GM19023 (cell line): ENCODE results near the gene RAB3C.
A peak's percentile ranks its signal among the peaks of the same experiment; 100 is the strongest.

ENCODE experiments used
- ATAC-seq: cut with Tn5 transposase; IDR thresholded peaks from one replicate; pipeline ENCODE4 v1.9.1; 2021; ENCODE audit warnings: mild to moderate bottlenecking, moderate library complexity; ENCODE audit not compliant: unreplicated experiment

The RAB3C gene

DNA sequence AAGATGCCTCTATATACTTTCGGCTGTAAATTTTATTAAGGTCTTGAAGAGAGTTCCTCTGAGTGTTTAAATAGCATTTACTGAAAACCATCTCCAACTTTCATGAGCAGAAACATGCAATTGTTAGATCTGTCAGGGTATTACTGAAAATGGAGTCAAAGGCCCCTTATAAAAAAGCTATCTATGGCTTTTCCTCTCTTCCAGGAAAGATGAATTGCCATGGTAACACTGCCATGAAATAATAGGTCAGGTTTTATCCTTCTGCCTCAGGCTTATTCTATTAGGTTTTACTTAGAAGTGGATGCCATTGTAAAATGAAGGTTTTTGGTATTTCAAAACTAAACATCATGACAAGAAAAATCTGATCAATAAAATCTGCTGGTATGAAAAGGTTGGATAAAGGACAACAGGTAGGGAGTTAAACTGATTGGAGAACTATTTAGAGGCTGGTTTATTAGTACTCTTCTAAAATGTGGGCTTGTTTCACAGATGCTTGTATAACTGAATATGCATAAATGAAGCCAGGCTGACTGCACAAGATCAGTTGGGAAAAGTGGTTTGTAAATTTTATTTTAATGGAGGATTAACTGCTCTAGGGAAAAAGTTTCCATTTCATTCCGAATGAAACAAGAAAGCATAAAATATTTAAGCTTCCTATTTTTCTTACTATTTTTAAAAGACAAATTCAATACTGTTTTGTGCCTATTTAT, 135.5 kb downstream of the RAB3C start:
- no peak for ATAC-seq

DNA sequence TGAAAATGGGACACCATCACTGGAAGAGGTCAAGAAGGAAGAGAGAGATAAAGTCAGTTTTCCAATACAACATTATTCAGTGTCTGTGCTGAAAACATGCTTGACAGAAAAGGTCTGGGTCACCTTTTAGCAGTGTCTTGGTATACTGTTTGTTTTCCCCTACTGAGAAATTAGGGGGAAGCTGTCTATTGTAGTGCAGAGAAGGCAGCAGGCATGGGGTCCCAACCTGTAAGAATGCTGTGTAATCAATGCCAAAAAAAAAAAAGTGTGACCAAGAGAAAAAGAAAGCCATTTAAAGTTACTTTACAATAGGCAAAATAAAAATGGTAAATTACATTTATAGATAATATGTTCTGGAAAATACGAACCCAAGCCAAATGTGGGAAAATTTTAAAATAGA, 139.3 kb downstream of the RAB3C start:
- no peak for ATAC-seq

DNA sequence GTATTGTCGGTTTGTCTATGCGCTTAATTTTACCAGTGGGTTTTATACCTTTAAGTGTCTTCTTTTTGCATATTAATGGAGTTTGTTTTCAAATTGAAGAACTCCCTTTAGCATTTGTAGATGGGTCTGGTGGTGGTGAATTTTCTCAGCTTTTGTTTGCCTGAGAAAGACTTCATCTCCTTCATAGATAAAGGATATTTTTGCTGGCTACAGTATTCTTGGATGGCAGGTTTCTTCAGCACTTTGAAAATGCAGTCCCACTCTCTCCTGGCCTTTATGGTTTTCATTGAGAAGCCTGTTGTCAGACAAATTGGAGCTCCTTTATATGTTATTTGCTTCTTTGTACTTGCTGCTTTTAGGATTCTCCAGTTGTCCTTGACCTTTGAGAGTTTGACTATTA, 142.1 kb downstream of the RAB3C start:
- ATAC-seq, result no peak

DNA sequence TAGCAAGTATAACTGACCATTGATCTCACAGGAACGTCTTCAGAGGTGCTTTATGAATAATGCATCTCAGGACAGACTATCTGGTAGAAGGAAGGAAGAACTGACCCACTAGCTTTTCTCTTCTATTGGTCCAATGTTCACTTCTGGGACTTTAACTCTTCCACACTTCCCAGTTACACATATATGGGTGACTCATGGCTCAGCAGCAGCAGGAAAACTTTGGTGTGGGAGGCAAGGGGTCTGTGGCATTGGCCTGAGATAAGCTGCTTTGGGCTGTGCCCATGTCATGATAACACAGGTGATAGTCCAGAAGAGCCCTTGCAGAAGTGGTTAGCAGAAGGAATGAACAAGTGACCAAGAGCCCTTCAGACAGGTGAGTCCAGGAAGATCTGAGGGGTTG, 148.8 kb downstream of the RAB3C start:
- no peak for ATAC-seq

DNA sequence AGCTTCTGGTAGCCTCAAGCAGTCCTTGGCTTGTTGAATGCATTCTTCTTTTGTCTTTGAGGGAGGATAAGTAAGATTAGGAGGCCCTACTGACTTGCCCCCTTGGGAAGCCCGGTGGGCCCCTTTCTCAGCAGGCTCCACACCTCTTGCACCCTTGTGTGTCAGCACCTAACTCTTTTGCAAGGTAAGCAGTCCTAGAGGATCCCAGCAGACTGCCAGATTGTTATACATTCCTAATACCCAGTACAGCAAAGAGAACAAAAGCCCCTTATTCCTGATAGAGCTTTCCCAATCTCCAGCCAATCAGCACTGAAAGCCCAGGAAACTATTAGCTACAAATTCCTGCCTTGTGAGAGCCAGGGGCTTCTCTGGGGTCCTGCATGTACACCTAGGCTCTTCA, 152.8 kb downstream of the RAB3C start:
- no peak for ATAC-seq

GRCh38 chr5:58736214-58736613, 153.3 kb downstream of the RAB3C start:
- ATAC-seq, result no peak

GRCh38 chr5:58737671-58738070, 154.8 kb downstream of the RAB3C start:
- no peak for ATAC-seq

GRCh38 chr5:58738336-58738735, 155.5 kb downstream of the RAB3C start:
- no peak for ATAC-seq

DNA sequence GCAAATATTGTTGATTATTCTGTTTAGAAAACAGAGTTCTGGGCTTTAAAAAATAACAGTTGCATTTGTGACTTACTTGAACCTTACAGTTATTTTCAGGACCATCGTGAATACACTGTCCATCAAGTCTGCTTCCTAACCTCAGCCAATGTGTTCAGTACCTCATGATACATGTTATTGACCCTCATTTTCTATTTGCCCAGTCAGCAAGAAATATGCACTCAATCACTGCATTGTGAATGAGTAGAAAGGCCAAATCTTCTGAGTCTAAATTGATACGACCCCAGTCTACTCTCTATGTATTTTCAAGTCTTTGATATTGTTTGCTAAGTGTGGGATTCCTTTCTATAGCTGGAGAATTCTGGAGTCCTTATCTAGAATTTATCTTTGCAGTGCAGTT, 156.2 kb downstream of the RAB3C start:
- no peak for ATAC-seq

DNA sequence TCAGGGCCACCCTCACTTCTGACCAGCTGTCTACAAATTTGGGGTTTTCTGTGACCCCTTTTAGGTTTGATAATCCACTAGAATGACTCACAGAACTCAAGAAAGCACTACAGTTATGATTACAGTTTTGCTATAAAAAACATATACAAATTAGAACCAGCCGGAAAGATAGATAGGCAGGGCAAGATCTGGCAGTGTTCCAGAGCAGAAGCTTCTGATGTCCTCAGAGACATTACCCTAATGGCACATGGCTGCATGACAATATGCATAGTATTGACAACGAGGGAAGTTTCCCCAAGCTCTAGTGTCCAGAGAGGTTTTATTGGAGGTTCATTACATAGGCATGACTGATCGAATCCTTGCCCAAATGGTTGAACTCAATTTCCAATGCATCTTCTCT, 158.1 kb downstream of the RAB3C start:
- no peak for ATAC-seq

- ATAC-seq, result no peak
Observed at GRCh38 chr5:58745350-58745749, 162.5 kb downstream of the RAB3C start.

DNA sequence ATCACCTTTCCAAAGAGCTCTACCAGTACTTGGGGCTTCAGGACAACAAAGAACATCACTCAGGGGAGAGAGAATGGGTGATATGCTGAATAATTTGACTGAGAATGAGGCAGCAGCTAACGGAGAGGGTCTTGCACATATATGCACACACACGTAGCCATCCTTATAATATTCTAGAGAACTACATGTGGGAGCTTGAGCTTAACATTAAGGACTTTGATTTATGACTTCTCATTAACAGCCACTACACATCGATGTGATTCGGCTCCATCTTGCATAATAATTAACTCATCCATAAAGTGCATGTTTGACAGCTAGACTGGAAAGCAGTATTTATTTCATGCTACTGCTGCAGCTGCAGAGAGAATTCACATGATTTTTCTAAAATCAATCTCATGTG, 163.4 kb downstream of the RAB3C start:
- no peak for ATAC-seq

- ATAC-seq, result no peak
Observed at GRCh38 chr5:58750036-58750435, 167.2 kb downstream of the RAB3C start.

DNA sequence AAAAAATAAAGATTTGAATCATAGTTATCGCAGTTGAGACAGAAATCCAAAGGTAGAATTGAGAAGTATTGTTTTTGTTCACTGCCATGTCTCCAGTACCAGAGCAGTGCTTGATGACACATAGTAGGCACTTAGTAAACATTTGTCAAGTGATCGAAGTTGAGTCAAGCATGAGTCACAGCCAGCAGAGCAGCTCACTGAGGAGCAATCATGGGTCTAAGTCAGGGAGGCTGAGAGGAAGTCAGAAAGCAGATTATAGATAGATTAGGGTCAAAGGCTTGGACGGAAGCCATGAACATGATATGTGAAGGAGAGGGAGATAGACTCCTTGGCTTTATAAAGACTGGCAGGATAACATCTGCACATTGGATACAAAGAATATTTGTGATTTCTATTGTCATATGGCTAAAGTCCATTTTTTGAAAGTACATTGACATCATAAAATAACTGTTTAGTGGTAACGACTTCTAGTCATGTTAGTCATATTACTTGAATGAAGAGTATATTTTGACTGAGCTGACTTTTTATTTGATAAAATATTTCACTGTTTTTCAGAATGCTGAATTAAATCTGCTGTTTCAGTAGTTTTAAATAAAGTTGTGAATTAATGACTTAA, 168.5 kb downstream of the RAB3C start:
- ATAC-seq, result no peak

- no peak for ATAC-seq
Observed at GRCh38 chr5:58752104-58752503, 169.2 kb downstream of the RAB3C start.

DNA sequence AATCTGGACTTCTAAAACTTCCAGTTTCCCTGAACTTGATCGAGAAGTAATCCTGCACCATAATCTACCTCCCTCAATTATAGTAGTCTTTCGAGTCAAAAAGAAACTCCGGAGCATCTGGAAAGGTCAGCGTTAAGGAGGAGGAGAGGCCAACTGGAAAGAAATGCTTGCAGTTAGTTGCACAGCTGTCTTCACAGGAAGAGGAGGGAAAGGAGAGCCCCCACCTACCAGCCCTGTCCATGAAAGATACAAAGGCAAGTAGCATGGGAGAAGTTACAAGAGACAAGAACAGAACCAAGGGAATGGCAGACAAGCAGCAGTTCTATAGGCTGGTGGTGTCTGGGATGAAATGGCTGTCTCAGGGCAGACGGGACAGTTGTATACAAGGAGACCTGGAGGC, 170.6 kb downstream of the RAB3C start:
- no peak for ATAC-seq

DNA sequence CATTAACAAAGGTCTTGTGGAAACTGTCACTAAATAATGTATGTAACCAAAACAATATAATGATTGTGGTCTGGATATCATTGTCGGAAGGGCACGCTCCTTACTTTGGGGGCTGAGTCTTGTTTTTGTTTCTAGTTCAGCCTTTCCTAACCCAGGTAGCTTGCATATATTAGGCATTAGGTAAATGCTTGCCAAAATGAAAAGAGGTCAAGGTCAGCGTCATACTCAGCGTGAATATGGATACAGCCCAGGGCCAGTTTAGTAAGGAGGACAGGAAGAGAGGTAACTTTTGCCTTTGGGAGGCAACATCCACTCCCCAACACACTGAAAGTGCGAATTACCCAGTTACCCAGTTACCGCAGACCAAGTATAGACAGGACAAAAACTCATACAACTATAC, 171.4 kb downstream of the RAB3C start:
- no peak for ATAC-seq

DNA sequence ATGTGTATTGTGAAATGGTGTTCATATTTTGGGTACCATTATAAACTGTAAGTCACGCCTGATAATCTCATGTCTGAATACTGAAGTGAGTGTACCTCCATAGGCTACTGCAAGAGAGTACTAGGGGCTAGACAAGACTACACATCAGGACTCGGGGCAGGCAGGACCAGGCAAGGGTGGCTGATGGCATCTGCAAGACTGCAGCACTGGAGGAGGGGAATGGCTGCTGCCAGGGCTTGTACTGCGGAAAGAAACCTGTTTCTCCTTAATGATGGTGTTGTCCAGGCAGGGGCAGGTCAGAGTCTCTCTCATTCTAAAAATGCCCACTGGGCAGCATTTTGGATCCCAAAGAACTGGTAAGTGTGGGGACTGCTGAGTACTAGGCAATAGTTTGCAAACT, 172.5 kb downstream of the RAB3C start:
- no peak for ATAC-seq

DNA sequence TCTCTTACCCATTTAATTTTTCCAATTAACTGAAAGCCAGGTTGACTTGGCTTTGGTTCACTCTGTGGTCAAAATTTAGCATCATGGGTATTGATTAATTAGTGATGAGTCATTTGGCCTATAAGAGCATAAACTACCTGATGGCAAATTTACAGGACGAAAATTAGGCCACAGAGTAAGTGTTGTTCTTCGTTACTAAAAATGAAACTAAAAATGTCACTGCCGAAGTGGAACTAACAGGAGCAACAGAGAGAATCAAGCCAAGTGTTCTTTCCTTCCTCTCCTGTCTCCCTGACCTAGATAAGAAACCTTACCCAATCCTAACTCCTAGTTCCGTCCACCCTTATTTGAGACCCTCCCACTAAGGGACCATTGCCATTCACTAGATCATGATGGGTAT, 176.9 kb downstream of the RAB3C start:
- ATAC-seq, result peak; percentile 74

GRCh38 chr5:58760222-58760621, 177.3 kb downstream of the RAB3C start:
- no peak for ATAC-seq

- ATAC-seq, result no peak
Observed at GRCh38 chr5:58761407-58761806, 178.5 kb downstream of the RAB3C start.

- no peak for ATAC-seq
Observed at GRCh38 chr5:58763390-58763789, 180.5 kb downstream of the RAB3C start.

- no peak for ATAC-seq
Observed at GRCh38 chr5:58764199-58764598, 181.3 kb downstream of the RAB3C start.
